K562 (cell line): ENCODE measurements around the gene WASHC3. TPM values are rescaled to one million over a fixed set of nuclear protein-coding genes. Genes with fewer than 3 reads are reported as not detected.

Experiments
- BRD4 ChIP-seq: fragments of 200-600 bp; sonication (generic); IDR thresholded peaks from 2 replicates; pipeline ENCODE4 v1.6.1; 2017; ENCODE audit warnings: inconsistent platforms
- EP400 ChIP-seq: fragments of 450-650 bp; IDR thresholded peaks from 2 replicates; pipeline ENCODE4 v1.6.1; 2017; ENCODE audit warnings: antibody characterized with exemption, mild to moderate bottlenecking, moderate library complexity
- HIVEP1 ChIP-seq: fragments of 250-450 bp; sonication (Bioruptor Pico); IDR thresholded peaks from 2 replicates; pipeline ENCODE4 v1.4.0; 2020; ENCODE audit warnings: mild to moderate bottlenecking
- KDM4B ChIP-seq, 2 experiments: fragments of 450-650 bp in 1 of 2; sonication (generic) in 1 of 2; IDR thresholded peaks; 2 replicates each; pipeline ENCODE4 v1.6.1; 2016 to 2017; ENCODE audit warnings: borderline replicate concordance in 2 of 2, antibody characterized with exemption in 1 of 2, low read depth in 1 of 2, mild to moderate bottlenecking in 1 of 2
- MCM3 ChIP-seq: fragments of 450-650 bp; IDR thresholded peaks from 2 replicates; pipeline ENCODE4 v1.6.1; 2016
- MEIS2 ChIP-seq: fragments of 450-650 bp; IDR thresholded peaks from 2 replicates; pipeline ENCODE4 v1.6.1; 2014; ENCODE audit warnings: mild to moderate bottlenecking; ENCODE audit not compliant: partially characterized antibody
- NR2F6 ChIP-seq: fragments of 450-650 bp; formaldehyde crosslinking; IDR thresholded peaks from 2 replicates; pipeline ENCODE4 v1.4.0; 2020; ENCODE audit warnings: mild to moderate bottlenecking
- PHF21A ChIP-seq: fragments of 450-650 bp; IDR thresholded peaks from 2 replicates; pipeline ENCODE4 v1.6.1; 2017; ENCODE audit warnings: low read depth, borderline replicate concordance
- RBBP5 ChIP-seq: fragments of 200-600 bp; sonication (generic); IDR thresholded peaks from 2 replicates; pipeline ENCODE4 v1.6.1; 2012; ENCODE audit warnings: borderline replicate concordance, mild to moderate bottlenecking, low read length, control low read depth, inconsistent platforms; ENCODE audit not compliant: insufficient read depth, poor library complexity, severe bottlenecking
- SMARCA5 ChIP-seq: fragments of 450-650 bp; IDR thresholded peaks from 2 replicates; pipeline ENCODE4 v1.6.1; 2016
- SREBF2 ChIP-seq: sonication (generic); formaldehyde crosslinking; IDR thresholded peaks from 2 replicates; pipeline ENCODE4 v1.4.0; 2020; ENCODE audit warnings: mild to moderate bottlenecking, missing genetic modification reagents
- ZNF253 ChIP-seq: fragments of 250-450 bp; sonication (Bioruptor Pico); conservative IDR thresholded peaks from 2 replicates; pipeline ENCODE4 v1.6.1; 2021; ENCODE audit warnings: mild to moderate bottlenecking
- ZNF584 ChIP-seq: fragments of 200-800 bp; sonication (Bioruptor generic); IDR thresholded peaks from 2 replicates; pipeline ENCODE4 v1.6.1; 2016; ENCODE audit warnings: low read depth, mild to moderate bottlenecking, missing genetic modification characterization, missing compliant biosample characterization
- polyA plus RNA-seq, 8 experiments: library from polyadenylated mRNA; depleted of rRNA in 4 of 8; stranded (reverse) in 5 of 8; unstranded in 3 of 8; fragments of >200 nt; fragmentation: Nextera tagmentation in 2 of 8; fragmentation: Illumina TruSeq in 1 of 8; extraction: Ambion mirVana in 2 of 8; extraction: Trizol in 1 of 8; gene quantifications; 2 replicates each; pipeline versions ENCODE4 v1.2.1 to v1.2.3, GENCODE V29; 2011 to 2014; ENCODE audit warnings: inconsistent platforms in 1 of 8, missing spikeins in 1 of 8
- total RNA-seq, 7 experiments: library from RNA; depleted of rRNA in 6 of 7; stranded (reverse); fragments of >200 nt in 6 of 7; fragmentation: Illumina TruSeq in 2 of 7; extraction: Trizol in 2 of 7; gene quantifications; 2 replicates each; pipeline versions ENCODE4 v1.2.1 to v1.2.3, GENCODE V29; 2011 to 2021; ENCODE audit warnings: low replicate concordance in 1 of 7
- TF ChIP-seq, protein P1 (sequence below), 3 experiments: fragments of 200-800 bp in 1 of 3; sonication (Bioruptor generic) in 1 of 3; sonication (generic) in 1 of 3; formaldehyde crosslinking in 1 of 3; IDR thresholded peaks; 2 replicates each; pipeline versions ENCODE4 v1.6.1 to v1.8.0; 2016 to 2022; ENCODE audit warnings: mild to moderate bottlenecking in 2 of 3, missing compliant biosample characterization in 2 of 3, missing genetic modification characterization in 2 of 3, missing genetic modification reagents in 1 of 3
- TF ChIP-seq, protein P2 (sequence below): sonication (generic); formaldehyde crosslinking; IDR thresholded peaks from 2 replicates; pipeline ENCODE4 v1.8.0; 2022; ENCODE audit warnings: missing genetic modification reagents, mild to moderate bottlenecking, moderate library complexity, borderline replicate concordance
- TF ChIP-seq, protein P3 (sequence below): fragments of 250-450 bp; sonication (Bioruptor Pico); IDR thresholded peaks from 2 replicates; pipeline ENCODE4 v1.4.0; 2020
- TF ChIP-seq, protein P4 (sequence below): sonication (generic); formaldehyde crosslinking; IDR thresholded peaks from 2 replicates; pipeline ENCODE4 v1.8.1; 2023; ENCODE audit warnings: mild to moderate bottlenecking, missing genetic modification reagents

The WASHC3 gene
- total and polyA plus RNA-seq, 9 of the 15 experiments (the other 6 are each of a cell fraction or from before 2014, with no cell fraction given) = 14.3 to 74.9 (median 35.1) TPM

DNA sequence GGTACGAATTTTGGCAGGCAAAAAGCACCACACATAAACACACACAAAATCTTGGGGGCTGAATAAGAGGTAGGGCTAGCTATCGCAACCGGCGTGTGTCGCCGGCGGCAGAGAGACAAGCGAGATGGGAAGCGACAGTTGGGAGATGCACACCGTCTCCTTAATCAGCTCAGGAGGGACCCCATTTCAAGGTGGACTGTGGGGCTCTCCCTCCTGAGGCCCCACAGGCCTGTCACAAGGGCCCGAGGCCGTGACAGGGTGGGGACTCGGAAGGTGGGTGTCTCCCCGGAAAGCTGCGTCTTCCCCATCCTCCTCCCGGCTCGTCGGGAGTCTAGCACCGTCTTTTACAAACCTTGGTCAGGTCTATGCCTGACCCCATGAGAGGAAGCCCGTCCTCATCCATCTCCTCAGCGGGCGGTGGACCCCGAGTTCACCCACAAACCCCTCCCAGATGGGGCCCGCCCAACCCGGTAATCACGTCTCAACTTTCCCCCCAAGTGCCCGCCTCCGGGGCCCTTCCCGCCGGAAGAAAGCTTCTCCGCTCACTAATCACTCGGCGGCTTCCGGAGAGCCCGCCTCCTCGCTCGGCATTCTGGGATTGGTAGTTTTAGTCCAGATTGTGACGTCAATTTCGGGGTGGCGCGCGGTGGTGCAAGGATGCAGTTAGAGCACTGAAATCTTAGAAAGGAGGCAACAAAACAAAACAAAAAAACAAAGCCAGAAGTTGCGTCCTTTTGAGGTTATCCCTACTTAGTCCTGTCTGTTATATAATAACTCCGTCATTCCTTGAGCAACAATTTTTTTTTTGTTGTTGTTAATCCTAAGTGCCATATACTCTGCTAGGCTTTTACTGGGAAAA lies at the start of gene WASHC3 (continued):
- TF ChIP-seq, protein P1, sequence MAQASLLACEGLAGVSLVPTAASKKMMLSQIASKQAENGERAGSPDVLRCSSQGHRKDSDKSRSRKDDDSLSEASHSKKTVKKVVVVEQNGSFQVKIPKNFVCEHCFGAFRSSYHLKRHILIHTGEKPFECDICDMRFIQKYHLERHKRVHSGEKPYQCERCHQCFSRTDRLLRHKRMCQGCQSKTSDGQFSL (CRISPR knock-in tag; IDR thresholded peaks at IDR 0.05) = no peak
- TF ChIP-seq, protein P1 (tag; IDR thresholded peaks at IDR 0.05) = no peak
- TF ChIP-seq, protein P2, sequence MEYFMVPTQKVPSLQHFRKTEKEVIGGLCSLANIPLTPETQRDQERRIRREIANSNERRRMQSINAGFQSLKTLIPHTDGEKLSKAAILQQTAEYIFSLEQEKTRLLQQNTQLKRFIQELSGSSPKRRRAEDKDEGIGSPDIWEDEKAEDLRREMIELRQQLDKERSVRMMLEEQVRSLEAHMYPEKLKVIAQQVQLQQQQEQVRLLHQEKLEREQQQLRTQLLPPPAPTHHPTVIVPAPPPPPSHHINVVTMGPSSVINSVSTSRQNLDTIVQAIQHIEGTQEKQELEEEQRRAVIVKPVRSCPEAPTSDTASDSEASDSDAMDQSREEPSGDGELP (CRISPR knock-in tag) = peak; percentile 48; the same call in 1 of the 2 replicates
- TF ChIP-seq ZNF584 (CRISPR knock-in tag) (no peak), SREBF2 (CRISPR knock-in tag) (no peak), MEIS2 (peak; percentile 85), SMARCA5 (no peak), NR2F6 (CRISPR knock-in tag) (no peak), MCM3 (no peak), ZNF253 (CRISPR knock-in tag) (no peak), HIVEP1 (0 out of 2 replicates have a peak, but pooled peaks have one; percentile 33), BRD4 (no peak), KDM4B (IDR thresholded peaks at IDR 0.05; ENCODE audit: borderline replicate concordance in 2 of 2, low read depth in 1 of 2) (peak in 1 of 2 experiments; percentile 60; a peak in 1 of 4 replicates), EP400 (peak; percentile 27; the same call in 1 of the 2 replicates), PHF21A (no peak), RBBP5 (peak; percentile 71)
- TF ChIP-seq, protein P3, sequence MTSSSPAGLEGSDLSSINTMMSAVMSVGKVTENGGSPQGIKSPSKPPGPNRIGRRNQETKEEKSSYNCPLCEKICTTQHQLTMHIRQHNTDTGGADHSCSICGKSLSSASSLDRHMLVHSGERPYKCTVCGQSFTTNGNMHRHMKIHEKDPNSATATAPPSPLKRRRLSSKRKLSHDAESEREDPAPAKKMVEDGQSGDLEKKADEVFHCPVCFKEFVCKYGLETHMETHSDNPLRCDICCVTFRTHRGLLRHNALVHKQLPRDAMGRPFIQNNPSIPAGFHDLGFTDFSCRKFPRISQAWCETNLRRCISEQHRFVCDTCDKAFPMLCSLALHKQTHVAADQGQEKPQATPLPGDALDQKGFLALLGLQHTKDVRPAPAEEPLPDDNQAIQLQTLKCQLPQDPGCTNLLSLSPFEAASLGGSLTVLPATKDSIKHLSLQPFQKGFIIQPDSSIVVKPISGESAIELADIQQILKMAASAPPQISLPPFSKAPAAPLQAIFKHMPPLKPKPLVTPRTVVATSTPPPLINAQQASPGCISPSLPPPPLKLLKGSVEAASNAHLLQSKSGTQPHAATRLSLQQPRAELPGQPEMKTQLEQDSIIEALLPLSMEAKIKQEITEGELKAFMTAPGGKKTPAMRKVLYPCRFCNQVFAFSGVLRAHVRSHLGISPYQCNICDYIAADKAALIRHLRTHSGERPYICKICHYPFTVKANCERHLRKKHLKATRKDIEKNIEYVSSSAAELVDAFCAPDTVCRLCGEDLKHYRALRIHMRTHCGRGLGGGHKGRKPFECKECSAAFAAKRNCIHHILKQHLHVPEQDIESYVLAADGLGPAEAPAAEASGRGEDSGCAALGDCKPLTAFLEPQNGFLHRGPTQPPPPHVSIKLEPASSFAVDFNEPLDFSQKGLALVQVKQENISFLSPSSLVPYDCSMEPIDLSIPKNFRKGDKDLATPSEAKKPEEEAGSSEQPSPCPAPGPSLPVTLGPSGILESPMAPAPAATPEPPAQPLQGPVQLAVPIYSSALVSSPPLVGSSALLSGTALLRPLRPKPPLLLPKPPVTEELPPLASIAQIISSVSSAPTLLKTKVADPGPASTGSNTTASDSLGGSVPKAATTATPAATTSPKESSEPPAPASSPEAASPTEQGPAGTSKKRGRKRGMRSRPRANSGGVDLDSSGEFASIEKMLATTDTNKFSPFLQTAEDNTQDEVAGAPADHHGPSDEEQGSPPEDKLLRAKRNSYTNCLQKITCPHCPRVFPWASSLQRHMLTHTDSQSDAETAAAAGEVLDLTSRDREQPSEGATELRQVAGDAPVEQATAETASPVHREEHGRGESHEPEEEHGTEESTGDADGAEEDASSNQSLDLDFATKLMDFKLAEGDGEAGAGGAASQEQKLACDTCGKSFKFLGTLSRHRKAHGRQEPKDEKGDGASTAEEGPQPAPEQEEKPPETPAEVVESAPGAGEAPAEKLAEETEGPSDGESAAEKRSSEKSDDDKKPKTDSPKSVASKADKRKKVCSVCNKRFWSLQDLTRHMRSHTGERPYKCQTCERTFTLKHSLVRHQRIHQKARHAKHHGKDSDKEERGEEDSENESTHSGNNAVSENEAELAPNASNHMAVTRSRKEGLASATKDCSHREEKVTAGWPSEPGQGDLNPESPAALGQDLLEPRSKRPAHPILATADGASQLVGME (CRISPR knock-in tag) = no peak
- TF ChIP-seq, protein P4, sequence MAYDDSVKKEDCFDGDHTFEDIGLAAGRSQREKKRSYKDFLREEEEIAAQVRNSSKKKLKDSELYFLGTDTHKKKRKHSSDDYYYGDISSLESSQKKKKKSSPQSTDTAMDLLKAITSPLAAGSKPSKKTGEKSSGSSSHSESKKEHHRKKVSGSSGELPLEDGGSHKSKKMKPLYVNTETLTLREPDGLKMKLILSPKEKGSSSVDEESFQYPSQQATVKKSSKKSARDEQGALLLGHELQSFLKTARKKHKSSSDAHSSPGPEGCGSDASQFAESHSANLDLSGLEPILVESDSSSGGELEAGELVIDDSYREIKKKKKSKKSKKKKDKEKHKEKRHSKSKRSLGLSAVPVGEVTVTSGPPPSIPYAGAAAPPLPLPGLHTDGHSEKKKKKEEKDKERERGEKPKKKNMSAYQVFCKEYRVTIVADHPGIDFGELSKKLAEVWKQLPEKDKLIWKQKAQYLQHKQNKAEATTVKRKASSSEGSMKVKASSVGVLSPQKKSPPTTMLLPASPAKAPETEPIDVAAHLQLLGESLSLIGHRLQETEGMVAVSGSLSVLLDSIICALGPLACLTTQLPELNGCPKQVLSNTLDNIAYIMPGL (CRISPR knock-in tag) = no peak
